Midbrain (tissue), 1 donor: ENCODE data around the gene RSF1.

Source experiments
- DNase-seq: peaks from one replicate; lab custom pipeline; 2025; lab: John Stamatoyannopoulos, UW

The RSF1 gene

DNA sequence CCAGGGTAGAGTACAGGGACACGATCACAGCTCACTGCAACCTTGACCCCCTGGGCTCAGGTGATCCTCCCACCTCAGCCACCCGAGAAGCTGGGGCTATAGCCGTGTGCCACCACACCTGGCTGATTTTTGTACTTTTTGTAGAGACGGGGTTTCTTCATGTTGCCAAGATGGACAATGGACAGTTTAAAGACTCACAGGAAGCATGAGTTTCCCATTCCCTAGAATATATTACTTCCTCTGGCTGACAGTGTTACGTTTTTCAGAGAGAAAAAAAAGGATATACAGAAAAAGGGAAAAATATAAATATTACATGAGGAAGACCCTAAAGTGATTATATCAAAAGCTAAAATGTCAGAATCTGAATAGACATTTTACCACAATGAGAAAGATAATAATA is 72.3 kb downstream of the RSF1 start:
- no peak for DNase-seq

GRCh38 chr11:77747381-77747969 is 73.0 kb downstream of the RSF1 start:
- no peak for DNase-seq

- DNase-seq, result no peak
Measured at GRCh38 chr11:77736473-77736872, 84.0 kb downstream of the RSF1 start.

DNA sequence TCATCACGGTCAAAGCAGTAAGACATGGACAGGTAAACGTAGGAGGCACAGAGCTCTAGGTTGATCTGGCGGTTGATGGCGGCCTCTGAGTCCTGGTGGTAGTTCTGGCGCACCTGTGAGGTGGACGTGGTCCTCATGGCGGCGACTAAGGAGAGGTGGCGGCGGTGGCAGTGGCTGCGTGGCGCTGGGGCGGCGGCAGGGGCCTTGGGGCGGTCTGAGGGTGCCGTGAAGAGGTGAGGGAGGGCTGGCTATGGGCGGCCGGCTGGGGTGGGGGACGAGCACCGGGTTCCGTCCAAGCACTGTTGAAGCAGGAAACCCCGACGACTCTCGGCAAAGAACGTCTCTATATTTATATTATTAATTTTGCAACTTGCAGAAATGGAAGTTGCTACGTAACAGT is 85.6 kb downstream of the RSF1 start:
- no peak for DNase-seq

- DNase-seq, result no peak
Measured at GRCh38 chr11:77732143-77732542, 88.4 kb downstream of the RSF1 start.

GRCh38 chr11:77730789-77731188 is 89.7 kb downstream of the RSF1 start:
- DNase-seq, result no peak

- DNase-seq, result no peak
Measured at GRCh38 chr11:77729063-77729462, 91.5 kb downstream of the RSF1 start.

DNA sequence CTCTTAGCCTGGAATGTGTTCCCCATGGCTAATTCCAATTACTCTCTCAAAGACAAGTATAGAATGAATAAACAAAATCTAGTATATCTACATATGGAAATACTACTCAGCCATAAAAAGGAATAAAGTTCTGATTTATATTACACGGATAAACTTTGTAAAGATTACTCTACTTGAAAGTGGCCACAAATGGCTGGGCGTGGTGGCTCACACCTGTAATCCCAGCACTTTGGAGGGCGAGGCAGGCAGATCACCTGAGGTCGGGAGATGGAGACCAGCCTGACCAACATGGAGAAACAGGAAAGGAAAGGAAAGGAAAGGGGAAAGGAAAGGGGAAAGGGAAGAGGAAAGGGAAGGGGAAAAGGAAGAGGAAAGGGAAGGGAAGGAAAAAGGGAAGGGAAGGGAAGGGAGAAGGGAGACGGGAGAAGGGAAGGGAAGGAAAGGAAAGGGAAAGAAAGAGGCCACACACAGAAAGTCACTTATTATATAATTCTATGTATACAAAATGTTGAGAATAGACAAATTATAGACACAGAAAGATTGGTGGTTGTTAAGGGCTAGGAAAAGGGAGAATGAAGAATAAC is 92.2 kb downstream of the RSF1 start:
- DNase-seq, result no peak

DNA sequence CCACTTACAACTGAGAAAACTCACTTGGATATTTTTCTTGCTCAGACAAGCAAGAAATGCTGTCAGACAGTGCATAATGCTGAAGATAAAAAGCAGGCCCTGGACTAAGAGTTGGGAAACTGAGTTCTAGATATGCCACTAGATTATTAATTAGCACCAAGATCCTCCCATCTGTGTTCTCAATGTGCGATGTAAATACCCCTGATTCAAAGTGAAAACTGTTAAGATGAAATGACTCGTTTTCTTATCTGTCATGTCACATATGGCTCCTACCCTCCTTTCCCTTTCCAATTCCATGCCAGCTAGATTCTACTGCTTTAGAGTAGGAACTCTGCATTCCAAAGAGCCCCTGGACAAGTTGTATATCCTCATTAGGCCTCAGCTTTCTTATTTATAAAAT is 94.0 kb downstream of the RSF1 start:
- DNase-seq, result no peak

DNA sequence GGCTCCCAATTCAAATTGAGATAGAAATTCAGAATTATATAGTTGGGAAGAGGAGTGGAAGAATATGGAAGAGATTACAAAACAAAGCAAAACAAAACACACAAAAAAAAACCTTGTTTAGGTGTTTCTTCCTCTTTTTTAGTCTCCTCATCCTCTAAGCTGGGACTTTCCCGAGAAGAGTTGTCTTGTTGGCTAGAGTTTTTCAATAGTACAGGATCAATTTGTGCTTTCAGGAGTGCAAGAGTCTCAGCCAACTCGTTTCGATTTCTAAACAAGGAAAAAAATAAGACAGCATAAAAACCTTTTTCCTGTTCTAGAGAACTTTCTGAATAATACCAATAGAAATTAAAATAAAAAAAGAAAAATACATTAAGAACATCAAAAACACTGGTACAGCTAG is 95.1 kb downstream of the RSF1 start:
- peak; percentile 4 for DNase-seq

DNA sequence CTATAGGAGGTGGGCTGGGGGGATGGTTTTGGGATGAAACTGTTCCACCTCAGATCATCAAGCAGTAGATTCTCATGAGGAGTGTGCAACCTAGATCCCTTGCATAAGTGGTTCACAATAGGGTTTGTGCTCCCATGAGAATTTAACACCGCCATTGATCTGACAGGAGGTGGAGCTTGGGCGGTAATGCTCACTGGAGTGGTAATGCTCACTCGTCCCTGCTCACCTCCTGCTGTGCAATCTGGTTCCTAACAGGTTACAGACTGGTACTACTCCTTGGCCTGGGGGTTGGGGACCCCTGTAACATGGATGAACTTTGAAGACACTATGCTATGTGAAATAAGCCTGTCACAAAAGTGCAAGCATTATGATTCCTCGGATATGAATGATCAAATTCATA is 95.9 kb downstream of the RSF1 start:
- no peak for DNase-seq

- no peak for DNase-seq
Measured at GRCh38 chr11:77723024-77723423, 97.5 kb downstream of the RSF1 start.

DNA sequence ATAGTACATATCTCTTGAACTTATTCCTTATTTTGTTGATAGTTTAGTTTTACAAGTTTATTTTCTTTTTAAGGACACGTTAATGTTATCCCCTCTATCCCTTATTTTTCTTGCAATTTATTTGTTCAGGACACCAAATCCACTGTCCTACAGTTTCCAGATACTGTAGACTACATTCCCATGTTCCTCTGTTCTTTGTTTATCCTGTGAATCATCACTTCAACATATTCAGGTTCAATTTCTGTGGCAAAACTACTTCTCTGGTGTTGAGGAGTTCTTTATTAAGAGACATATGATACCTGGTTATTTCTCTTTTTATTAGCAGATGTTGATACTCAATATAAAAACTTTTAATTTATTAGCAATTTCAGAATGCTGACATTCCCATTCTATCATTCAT is 110.2 kb downstream of the RSF1 start:
- no peak for DNase-seq

GRCh38 chr11:77705876-77706579 is 114.5 kb downstream of the RSF1 start:
- DNase-seq, result no peak

DNA sequence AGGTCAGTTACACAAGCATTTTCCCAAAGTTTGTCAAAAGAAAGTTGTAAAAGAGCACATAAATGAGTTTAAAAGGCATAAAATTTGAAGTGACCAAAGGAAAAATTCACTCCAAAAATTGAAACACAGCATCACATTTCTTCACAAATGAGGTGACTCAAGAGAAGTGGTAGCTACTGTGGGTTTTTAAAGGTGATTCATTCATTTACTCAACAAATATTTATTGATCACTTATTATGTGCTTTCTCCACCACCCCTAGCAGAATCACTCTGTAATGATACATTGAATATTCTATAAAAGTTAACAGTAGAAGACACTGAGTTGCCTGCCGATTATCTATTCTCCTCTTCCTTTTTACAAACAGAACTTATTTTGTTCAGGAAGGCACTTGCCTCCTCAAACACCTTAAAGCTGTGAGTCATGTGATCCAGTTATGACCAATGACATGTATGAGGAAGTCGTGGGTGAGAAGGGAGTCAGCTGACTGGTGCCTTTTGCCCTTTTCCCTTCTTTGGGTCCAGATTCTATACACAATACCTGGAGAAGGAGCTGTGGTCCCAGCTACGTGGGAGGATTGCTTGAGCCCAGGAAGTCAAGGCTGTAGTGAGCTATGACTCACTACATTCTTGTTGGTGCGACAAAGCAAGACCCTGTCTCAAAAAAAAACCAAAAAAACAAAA is 115.2 kb downstream of the RSF1 start:
- no peak for DNase-seq

- DNase-seq, result no peak
Measured at GRCh38 chr11:77704029-77704428, 116.5 kb downstream of the RSF1 start.

DNA sequence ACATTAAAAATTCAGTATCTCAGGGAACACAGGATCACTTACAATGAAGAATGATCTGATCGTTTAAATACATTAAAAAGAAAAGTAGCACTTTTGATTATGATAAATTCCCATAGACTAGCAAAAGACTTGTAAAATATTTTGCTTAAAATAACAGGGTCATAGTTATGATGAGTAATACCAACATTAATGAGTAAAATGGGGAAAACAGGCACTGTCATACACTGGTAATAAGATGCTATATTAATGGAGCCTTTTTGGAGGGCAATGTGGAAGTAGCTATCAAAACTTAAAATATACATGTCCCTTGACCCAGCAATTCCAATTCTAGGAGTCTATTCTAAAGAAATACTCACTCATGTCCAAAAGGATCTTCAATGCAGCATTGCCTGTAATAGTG is 121.1 kb downstream of the RSF1 start:
- DNase-seq, result no peak

DNA sequence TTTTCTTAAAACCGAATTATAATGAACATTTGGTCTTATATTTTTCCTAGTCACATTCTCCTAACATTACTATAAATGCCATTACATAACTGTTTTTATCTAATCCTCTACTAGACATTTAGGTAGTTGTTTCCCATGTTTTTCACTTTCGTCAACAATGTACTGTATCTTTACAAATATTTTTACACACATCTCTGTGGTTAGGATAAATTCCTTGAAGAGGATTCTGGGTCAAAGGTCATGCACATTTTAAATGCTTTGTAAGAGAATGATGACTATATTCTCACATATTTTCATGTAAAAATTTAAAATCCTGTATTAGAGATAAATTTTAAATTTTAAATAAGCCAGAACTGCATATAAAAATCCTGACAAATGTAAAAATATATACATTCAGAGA is 121.6 kb downstream of the RSF1 start:
- no peak for DNase-seq

- DNase-seq, result no peak
Measured at GRCh38 chr11:77697865-77698264, 122.7 kb downstream of the RSF1 start.

DNA sequence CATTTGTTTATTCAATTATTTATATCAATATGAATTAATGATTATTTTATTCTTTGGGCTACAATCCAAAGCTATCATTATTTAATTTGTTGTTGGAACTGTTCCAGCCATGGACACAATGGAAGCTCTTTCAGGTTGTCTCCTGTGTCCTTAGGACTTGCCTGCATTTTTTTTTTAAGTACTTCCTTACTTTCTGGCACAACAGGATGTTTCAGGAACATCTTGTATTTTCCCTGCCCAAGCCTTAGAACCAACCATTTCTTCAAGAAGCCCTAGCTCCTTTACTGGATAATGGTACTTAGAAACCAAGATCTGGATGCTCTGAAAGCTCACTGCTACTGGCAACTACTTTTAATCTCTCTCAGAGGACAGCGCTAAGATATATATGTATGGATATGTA is 125.1 kb downstream of the RSF1 start:
- no peak for DNase-seq

DNA sequence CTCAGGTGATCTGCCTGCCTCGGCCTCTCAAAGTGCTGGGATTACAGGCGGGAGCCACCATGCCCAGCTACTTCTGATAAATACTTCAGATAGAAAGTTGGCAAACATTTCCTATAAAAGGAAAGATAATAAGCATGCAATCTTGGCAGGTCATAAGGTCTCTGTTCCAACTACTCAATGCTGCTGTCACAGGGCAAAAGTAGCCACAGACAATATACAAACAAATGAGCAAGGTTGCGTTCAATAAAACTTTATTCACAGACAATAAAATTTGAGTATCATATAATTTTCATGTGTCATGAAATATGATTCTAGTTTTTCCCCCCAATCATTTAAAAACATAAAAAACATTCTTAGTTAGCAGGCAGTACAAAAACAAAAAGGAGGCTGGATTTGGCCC is 129.9 kb downstream of the RSF1 start:
- no peak for DNase-seq

- DNase-seq, result no peak
Measured at GRCh38 chr11:77687088-77687487, 133.4 kb downstream of the RSF1 start.

DNA sequence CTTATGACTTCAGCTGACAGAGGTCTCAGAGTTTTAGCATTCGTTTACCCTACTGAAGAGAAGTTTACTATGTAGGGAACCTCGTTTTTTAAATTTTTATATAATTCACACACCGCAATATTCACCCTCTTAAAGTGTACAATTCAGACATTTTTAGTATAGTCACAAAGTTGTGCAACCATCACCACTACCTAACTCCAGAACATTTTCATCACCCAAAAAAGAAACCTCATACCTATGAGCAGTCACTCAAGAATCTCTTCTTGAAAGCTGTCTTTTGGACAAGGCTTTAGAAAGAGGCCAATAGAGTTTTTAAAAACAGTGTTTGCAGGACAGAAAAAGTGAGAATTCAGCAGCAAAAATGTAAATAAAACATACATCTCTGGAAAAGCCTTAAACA is 143.4 kb downstream of the RSF1 start:
- no peak for DNase-seq
